ENCODE data around the gene LRRC74B.

GRCh38 chr22:21051145-21051830 lies 5.5 kb downstream of the LRRC74B start:
- TF ChIP-seq CTCF (conservative IDR thresholded peaks at IDR 0.05 in 1 of 2, IDR thresholded peaks at IDR 0.05 in 1 of 2; ENCODE audit: low read depth in 1 of 2, low read length in 2 of 2) (no peak), EZH2 (IDR thresholded peaks at IDR 0.05; ENCODE audit: low read length, missing control alignments) (no peak)

Data from fibroblast of lung (primary cell).